Tibial nerve (tissue), 4 donors: ENCODE data around the gene PRRC2C.

ENCODE experiments used
- EP300 ChIP-seq, 2 donors: sonication (generic); formaldehyde crosslinking; IDR thresholded peaks; one replicate each; pipeline ENCODE4 v1.6.1; 2017; ENCODE audit warnings: antibody characterized with exemption in 2 of 2, mild to moderate bottlenecking in 1 of 2
- POLR2A ChIP-seq, 2 donors: fragments of 450-650 bp; IDR thresholded peaks; one replicate each; pipeline ENCODE4 v1.6.1; 2017; ENCODE audit warnings: antibody characterized with exemption in 2 of 2, mild to moderate bottlenecking in 2 of 2, moderate library complexity in 2 of 2
- TF ChIP-seq, protein P1 (sequence below), 5 experiments: fragments of 200-600 bp in 3 of 5; fragments of 450-650 bp in 2 of 5; sonication (generic) in 3 of 5; IDR thresholded peaks; one replicate each; pipeline ENCODE4 v1.5.1; 2016 to 2019; ENCODE audit warnings: antibody characterized with exemption in 5 of 5, mild to moderate bottlenecking in 3 of 5, moderate library complexity in 2 of 5

DNA sequence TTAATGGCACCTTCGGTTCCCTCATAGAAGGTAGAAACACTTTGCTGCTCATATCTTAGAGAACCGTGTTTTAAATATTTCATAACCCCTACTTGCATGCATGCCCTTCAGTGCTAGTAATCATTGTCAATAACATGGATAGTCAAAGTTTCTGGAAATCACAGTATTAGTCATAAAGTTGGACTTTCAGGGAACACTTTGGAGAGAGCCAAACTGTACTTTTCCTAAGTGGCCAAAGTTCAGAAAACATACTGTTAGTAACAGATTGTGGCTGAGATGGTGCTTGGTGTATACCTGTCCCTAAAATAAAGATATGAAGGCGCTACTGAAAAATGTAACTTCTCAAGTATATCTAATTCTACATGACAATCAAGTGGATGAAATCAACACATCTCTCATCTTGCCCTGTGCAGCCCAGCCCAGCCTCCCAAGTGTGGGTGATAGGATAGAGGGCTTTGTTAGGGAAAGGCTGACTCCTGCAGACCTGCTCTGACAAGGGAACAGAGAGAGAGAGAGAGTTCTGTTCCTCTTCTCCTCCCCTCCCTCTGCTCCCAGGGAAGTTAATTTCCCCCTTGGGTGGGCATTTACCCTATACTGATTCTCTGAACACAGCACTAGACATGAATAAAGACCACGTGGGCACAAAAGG is 152.7 kb downstream of the PRRC2C start:
- TF ChIP-seq, protein P1, sequence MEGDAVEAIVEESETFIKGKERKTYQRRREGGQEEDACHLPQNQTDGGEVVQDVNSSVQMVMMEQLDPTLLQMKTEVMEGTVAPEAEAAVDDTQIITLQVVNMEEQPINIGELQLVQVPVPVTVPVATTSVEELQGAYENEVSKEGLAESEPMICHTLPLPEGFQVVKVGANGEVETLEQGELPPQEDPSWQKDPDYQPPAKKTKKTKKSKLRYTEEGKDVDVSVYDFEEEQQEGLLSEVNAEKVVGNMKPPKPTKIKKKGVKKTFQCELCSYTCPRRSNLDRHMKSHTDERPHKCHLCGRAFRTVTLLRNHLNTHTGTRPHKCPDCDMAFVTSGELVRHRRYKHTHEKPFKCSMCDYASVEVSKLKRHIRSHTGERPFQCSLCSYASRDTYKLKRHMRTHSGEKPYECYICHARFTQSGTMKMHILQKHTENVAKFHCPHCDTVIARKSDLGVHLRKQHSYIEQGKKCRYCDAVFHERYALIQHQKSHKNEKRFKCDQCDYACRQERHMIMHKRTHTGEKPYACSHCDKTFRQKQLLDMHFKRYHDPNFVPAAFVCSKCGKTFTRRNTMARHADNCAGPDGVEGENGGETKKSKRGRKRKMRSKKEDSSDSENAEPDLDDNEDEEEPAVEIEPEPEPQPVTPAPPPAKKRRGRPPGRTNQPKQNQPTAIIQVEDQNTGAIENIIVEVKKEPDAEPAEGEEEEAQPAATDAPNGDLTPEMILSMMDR (IDR thresholded peaks at IDR 0.05), result no peak
- TF ChIP-seq POLR2A (IDR thresholded peaks at IDR 0.05), result no peak
- TF ChIP-seq EP300 (IDR thresholded peaks at IDR 0.05), result no peak
